Measurements from ENCODE around the gene NECTIN4.
A peak's percentile ranks its signal among the peaks of the same experiment; 100 is the strongest.
"Not testable (repeated sequence)": the region's sequence is repeated elsewhere in the genome, so short reads cannot be mapped to it uniquely, and the experiment has no call there.

The NECTIN4 gene

GRCh38 chr1:161089251-161089924 lies at the start of gene NECTIN4:
NECTIN4 (minus strand) TSS chr1:161089558; CDS start chr1:161089296, 262 bp downstream.
- DNase-seq (ENCODE audit: low read depth): no peak

- DNase-seq (ENCODE audit: low read depth): no peak
Observed at GRCh38 chr1:161138431-161138830, 49.1 kb upstream of the NECTIN4 start.

- DNase-seq (ENCODE audit: low read depth): no peak
Observed at GRCh38 chr1:161137881-161138280, 48.5 kb upstream of the NECTIN4 start.

GRCh38 chr1:161133220-161133740 lies 43.9 kb upstream of the NECTIN4 start:
- DNase-seq (ENCODE audit: low read depth): no peak

GRCh38 chr1:161132410-161133219 lies 43.3 kb upstream of the NECTIN4 start, which contains the start of gene DEDD:
DEDD (minus strand) TSS chr1:161132667; CDS start chr1:161124462, 8,205 bp downstream.
- peak; percentile 75 for DNase-seq (ENCODE audit: low read depth)

- DNase-seq (ENCODE audit: low read depth): no peak
Observed at GRCh38 chr1:161131523-161132409, 42.4 kb upstream of the NECTIN4 start.

GRCh38 chr1:161130266-161130665 lies 40.9 kb upstream of the NECTIN4 start:
- no peak for DNase-seq (ENCODE audit: low read depth)

- DNase-seq (ENCODE audit: low read depth): no peak
Observed at GRCh38 chr1:161128591-161129420, 39.4 kb upstream of the NECTIN4 start.

- DNase-seq (ENCODE audit: low read depth): no peak
Observed at GRCh38 chr1:161127649-161128048, 38.3 kb upstream of the NECTIN4 start.

GRCh38 chr1:161122967-161123366 lies 33.6 kb upstream of the NECTIN4 start:
- DNase-seq (ENCODE audit: low read depth): no peak

GRCh38 chr1:161121834-161122233 lies 32.5 kb upstream of the NECTIN4 start:
- no peak for DNase-seq (ENCODE audit: low read depth)

- no peak for DNase-seq (ENCODE audit: low read depth)
Observed at GRCh38 chr1:161121042-161121650, 31.8 kb upstream of the NECTIN4 start.

- DNase-seq (ENCODE audit: low read depth): no peak
Observed at GRCh38 chr1:161119092-161119903, 29.9 kb upstream of the NECTIN4 start.

- peak; percentile 72 for DNase-seq (ENCODE audit: low read depth)
Observed at GRCh38 chr1:161117759-161118581, 28.6 kb upstream of the NECTIN4 start, which contains the start of the genes NIT1 and PFDN2. NIT1 (plus strand) TSS chr1:161118105; CDS start chr1:161118177, 72 bp downstream. PFDN2 (minus strand) TSS chr1:161118037; CDS start chr1:161118026, 11 bp downstream.

- not testable (repeated sequence) for DNase-seq (ENCODE audit: low read depth)
Observed at GRCh38 chr1:161115961-161116360, 26.6 kb upstream of the NECTIN4 start.

- DNase-seq (ENCODE audit: low read depth): no peak
Observed at GRCh38 chr1:161115132-161115711, 25.9 kb upstream of the NECTIN4 start.

- DNase-seq (ENCODE audit: low read depth): no peak
Observed at GRCh38 chr1:161114556-161114955, 25.2 kb upstream of the NECTIN4 start.

GRCh38 chr1:161113915-161114314 lies 24.6 kb upstream of the NECTIN4 start:
- DNase-seq (ENCODE audit: low read depth): no peak
